Amygdala (tissue), 56 donors: Measurements from ENCODE around the gene CSK.

Source experiments
- DNase-seq, 56 donors: peaks; one replicate each; lab custom pipeline; 2025; lab: John Stamatoyannopoulos, UW

Gene CSK

GRCh38 chr15:74838746-74839525 is 57.1 kb downstream of the CSK start:
- no peak for DNase-seq

GRCh38 chr15:74839526-74840395 is 57.9 kb downstream of the CSK start:
- DNase-seq, result no peak

DNA sequence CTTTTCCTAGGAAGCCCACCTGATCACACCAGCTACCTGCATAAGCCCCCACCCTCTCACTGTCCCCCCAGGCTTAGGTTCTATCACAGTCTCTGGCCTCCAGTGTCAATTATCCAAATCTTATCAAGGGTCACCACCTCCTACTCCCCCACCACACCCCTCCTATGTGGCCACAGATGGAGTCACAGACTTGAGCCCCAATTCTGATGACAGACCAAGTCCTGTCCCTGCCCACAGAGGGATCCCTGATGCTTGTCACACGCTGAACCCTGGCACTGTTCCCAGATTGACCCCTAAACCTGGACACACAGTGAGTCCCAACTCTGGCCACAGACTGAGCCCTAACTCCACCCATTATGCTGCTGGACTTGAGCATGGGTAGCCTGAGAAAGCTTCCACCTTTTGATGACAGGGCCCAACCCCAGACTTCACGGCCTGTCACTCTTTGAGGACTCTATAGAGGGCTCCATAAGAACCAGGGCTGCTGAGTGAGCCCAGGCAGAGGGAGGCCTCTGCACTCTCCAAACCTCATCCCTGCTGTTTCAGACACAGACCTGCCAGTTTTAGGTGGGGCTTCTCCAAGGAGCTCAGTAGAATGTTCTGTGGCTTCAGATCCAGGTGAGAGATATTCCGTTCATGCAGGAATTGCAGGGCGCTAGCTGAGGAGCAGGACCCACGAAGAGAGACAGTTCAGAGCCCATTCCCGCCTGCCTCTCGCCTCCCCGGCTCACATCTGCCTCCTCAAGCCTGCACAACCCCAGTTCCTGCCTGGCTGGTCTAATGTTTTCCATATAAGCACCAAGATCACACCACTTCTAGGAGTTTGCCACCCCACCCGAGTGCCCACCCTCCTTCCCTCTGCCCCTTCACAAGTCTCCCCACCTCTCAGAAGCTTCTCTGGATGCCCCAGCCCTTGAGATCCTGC is 59.2 kb downstream of the CSK start:
- DNase-seq, result no peak

- no peak for DNase-seq
Measured at GRCh38 chr15:74841891-74842373, 60.1 kb downstream of the CSK start.

- DNase-seq, result peak in 55 of 56 donors; percentile 56 to 96 (median 81)
Measured at GRCh38 chr15:74842581-74843444, 60.9 kb downstream of the CSK start, which contains the start of gene ULK3. TSS of gene ULK3 (minus strand) at chr15:74843156. CDS start at chr15:74843105, 51 bp downstream.

DNA sequence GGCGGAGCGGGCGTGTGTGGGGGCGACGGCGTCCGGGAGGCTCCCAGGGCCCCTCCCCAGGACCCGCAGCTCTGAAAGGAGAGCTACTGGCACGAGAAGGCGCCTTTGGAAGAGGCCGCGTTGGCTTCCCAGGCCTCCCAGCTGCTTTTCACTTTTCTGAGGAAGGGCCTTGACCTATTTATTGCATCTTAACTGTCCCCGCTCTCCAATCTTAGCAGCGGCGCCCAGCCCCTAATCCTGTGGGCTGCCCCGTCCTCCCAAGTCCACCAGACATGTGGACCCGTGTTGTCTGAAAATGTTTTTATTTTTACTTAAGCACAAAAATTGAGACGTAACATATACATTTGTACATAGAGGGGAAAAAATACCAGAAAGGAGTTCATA is 61.6 kb downstream of the CSK start:
- no peak for DNase-seq

GRCh38 chr15:74843891-74844299 is 62.0 kb downstream of the CSK start:
- DNase-seq, result no peak

- DNase-seq, result no peak
Measured at GRCh38 chr15:74844319-74845207, 62.7 kb downstream of the CSK start.

DNA sequence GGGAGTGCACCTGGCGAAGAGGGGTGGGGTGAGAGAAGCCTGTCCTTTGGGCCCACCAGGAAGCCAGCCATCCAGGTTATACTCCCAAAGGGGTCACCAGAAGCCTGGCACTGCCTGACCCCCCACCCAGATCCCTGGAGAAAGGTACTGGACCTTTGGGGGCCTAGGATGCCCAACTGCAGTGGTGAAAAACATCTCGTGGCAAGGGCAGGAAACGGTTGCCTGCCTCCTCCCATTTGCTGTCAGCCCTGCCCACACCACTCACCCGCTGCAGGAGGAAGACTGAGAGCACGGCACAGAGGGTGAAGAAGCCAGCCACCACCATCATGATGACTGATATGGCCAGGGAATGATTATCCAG is 63.3 kb downstream of the CSK start:
- DNase-seq, result no peak

- DNase-seq, result no peak
Measured at GRCh38 chr15:74845581-74845980, 63.7 kb downstream of the CSK start.

DNA sequence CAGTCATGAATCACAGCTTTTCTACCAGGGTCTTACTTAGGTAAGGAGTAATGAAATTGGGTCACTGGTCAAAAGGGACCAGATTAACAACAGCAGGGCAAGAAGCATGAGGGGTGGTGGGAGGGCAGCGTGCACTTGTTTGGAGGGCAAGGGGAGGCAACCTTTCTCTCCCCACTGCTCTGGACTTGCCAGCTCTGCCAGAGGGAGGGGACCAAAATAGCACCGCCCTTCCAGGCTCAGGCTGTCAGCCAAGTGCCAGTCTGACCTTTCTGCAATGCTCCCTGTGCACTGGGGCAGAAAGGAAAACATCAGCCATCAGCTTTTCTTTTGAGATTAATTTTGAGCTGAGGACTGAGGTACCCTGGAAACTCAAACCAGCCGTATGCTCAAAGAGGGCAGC is 65.6 kb downstream of the CSK start:
- peak in 5 of 56 donors; percentile 6 to 23 (median 15) for DNase-seq

DNA sequence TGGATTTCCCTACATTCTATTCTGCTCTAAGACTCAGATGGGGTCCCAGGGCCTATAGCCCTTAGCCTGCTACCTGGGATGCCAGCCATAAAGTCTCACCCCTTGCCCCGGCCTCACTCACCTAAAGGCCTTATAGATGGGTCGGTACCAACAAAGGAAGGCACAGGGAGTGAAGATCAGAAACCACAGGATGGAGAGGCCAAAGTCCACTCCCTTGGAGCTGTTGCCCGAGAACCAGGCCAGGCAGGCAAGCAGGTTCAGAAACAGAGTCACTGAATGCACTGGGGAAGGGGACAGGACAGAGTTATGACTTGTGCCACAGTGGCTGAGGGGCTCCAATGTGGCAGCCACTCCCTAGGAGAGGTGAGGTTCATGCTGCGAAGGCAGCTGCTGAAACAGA is 68.5 kb downstream of the CSK start:
- no peak for DNase-seq

GRCh38 chr15:74851960-74852359 is 70.1 kb downstream of the CSK start:
- DNase-seq, result no peak
